Measurements from ENCODE around the gene BLID.

Gene BLID

GRCh38 chr11:122154994-122155393 is 39.0 kb upstream of the BLID start:
- Mint-ChIP-seq H3K36me3 (ENCODE audit: low read depth) (peaks cover 6% of the 10 kb centered on the region), H3K27ac (no peak overlapping the region), H3K4me3 (no peak overlapping the region), H3K9me3 (no peaks in the 10 kb centered on the region), H3K27me3 (ENCODE audit: low read depth) (peaks cover 4% of the 10 kb centered on the region), H3K4me1 (peaks cover 73% of the 10 kb centered on the region)
- TF ChIP-seq CTCF (IDR thresholded peaks at IDR 0.05; ENCODE audit: unreplicated experiment in 3 of 3): no peak

- Mint-ChIP-seq H3K4me1 (peaks cover 65% of the 10 kb centered on the region), H3K27ac (peak overlapping the region in 2 of 3 experiments; percentile 50 to 56), H3K27me3 (ENCODE audit: low read depth) (peaks cover 4% of the 10 kb centered on the region), H3K4me3 (no peak overlapping the region), H3K36me3 (ENCODE audit: low read depth) (peaks cover 6% of the 10 kb centered on the region), H3K9me3 (no peaks in the 10 kb centered on the region)
- TF ChIP-seq CTCF (IDR thresholded peaks at IDR 0.05; ENCODE audit: unreplicated experiment in 3 of 3): no peak
Measured at GRCh38 chr11:122154227-122154626, 38.2 kb upstream of the BLID start.

GRCh38 chr11:122153746-122154145 is 37.7 kb upstream of the BLID start:
- H3K4me1 Mint-ChIP-seq: peaks cover 61% of the 10 kb centered on the region
- H3K36me3 Mint-ChIP-seq (ENCODE audit: low read depth): peaks cover 6% of the 10 kb centered on the region
- H3K9me3 Mint-ChIP-seq: no peaks in the 10 kb centered on the region
- TF ChIP-seq CTCF (IDR thresholded peaks at IDR 0.05; ENCODE audit: unreplicated experiment in 3 of 3): no peak
- peaks cover 4% of the 10 kb centered on the region for H3K27me3 Mint-ChIP-seq (ENCODE audit: low read depth)
- H3K27ac Mint-ChIP-seq: peak overlapping the region in 1 of 3 experiments; percentile 56
- no peak overlapping the region for H3K4me3 Mint-ChIP-seq

- no peak overlapping the region for H3K4me3 Mint-ChIP-seq
- H3K4me1 Mint-ChIP-seq: peaks cover 33% of the 10 kb centered on the region
- peaks cover 3% of the 10 kb centered on the region for H3K27me3 Mint-ChIP-seq (ENCODE audit: low read depth)
- H3K27ac Mint-ChIP-seq: peak overlapping the region in 1 of 3 experiments; percentile 62
- H3K9me3 Mint-ChIP-seq: no peaks in the 10 kb centered on the region
- TF ChIP-seq CTCF (IDR thresholded peaks at IDR 0.05; ENCODE audit: unreplicated experiment in 3 of 3): no peak
- peaks cover 6% of the 10 kb centered on the region for H3K36me3 Mint-ChIP-seq (ENCODE audit: low read depth)
Measured at GRCh38 chr11:122150216-122151124, 34.5 kb upstream of the BLID start.

GRCh38 chr11:122149202-122149601 is 33.2 kb upstream of the BLID start:
- Mint-ChIP-seq H3K4me1 (peaks cover 27% of the 10 kb centered on the region), H3K9me3 (no peaks in the 10 kb centered on the region), H3K27ac (no peak overlapping the region), H3K4me3 (no peak overlapping the region), H3K36me3 (ENCODE audit: low read depth) (peaks cover 2% of the 10 kb centered on the region), H3K27me3 (ENCODE audit: low read depth) (peaks cover 3% of the 10 kb centered on the region)
- TF ChIP-seq CTCF (IDR thresholded peaks at IDR 0.05; ENCODE audit: unreplicated experiment in 3 of 3): no peak

- peaks cover 3% of the 10 kb centered on the region for H3K27me3 Mint-ChIP-seq (ENCODE audit: low read depth)
- no peak for TF ChIP-seq CTCF (IDR thresholded peaks at IDR 0.05; ENCODE audit: unreplicated experiment in 3 of 3)
- no peaks in the 10 kb centered on the region for H3K9me3 Mint-ChIP-seq
- H3K4me3 Mint-ChIP-seq: no peak overlapping the region
- no peaks in the 10 kb centered on the region for H3K36me3 Mint-ChIP-seq (ENCODE audit: low read depth)
- no peak overlapping the region for H3K27ac Mint-ChIP-seq
- H3K4me1 Mint-ChIP-seq: peaks cover 19% of the 10 kb centered on the region
Measured at GRCh38 chr11:122146475-122146874, 30.5 kb upstream of the BLID start.

All from nephron (organoid).